HEK293T (cell line): ENCODE measurements around the gene ARHGAP32.
A peak's percentile ranks its signal among the peaks of the same experiment; 100 is the strongest.

Experiments used
- CTCF ChIA-PET: fragments of 350-600 bp; formaldehyde crosslinking; extraction: SDS; loops from one replicate; lab custom pipeline; 2021; ENCODE audit warnings: antibody characterized with exemption, inconsistent platforms; lab: Yijun Ruan, JAX
- POLR2A ChIA-PET: fragments of 350-600 bp; formaldehyde crosslinking; extraction: SDS; loops from one replicate; lab custom pipeline; 2020; ENCODE audit warnings: antibody characterized with exemption, inconsistent platforms; lab: Yijun Ruan, JAX
- DNase-seq: peaks from one replicate; pipeline ENCODE4 v3.0.0; 2012; ENCODE audit warnings: mixed read lengths; ENCODE audit errors: extremely low spot score
- ARNT ChIP-seq: fragments of 450-650 bp; IDR thresholded peaks from 2 replicates; pipeline ENCODE4 v1.6.1; 2017; ENCODE audit warnings: mild to moderate bottlenecking
- BHLHE40 ChIP-seq: fragments of 450-650 bp; IDR thresholded peaks from 2 replicates; pipeline ENCODE4 v1.6.1; 2016; ENCODE audit warnings: mild to moderate bottlenecking, moderate library complexity, borderline replicate concordance
- CTBP1 ChIP-seq: fragments of 450-650 bp; IDR thresholded peaks from 2 replicates; pipeline ENCODE4 v1.6.1; 2016; ENCODE audit warnings: borderline replicate concordance
- ELF4 ChIP-seq: fragments of 450-650 bp; IDR thresholded peaks from 2 replicates; pipeline ENCODE4 v1.6.1; 2017; ENCODE audit warnings: antibody characterized with exemption
- FOXA1 ChIP-seq: fragments of 450-650 bp; IDR thresholded peaks from 2 replicates; pipeline ENCODE4 v1.6.1; 2016; ENCODE audit warnings: mild to moderate bottlenecking
- FOXK2 ChIP-seq: fragments of 450-650 bp; IDR thresholded peaks from 2 replicates; pipeline ENCODE4 v1.6.1; 2016; ENCODE audit warnings: mild to moderate bottlenecking
- FOXM1 ChIP-seq: fragments of 450-650 bp; IDR thresholded peaks from 2 replicates; pipeline ENCODE4 v1.6.1; 2017; ENCODE audit warnings: mild to moderate bottlenecking, borderline replicate concordance
- HDGF ChIP-seq: fragments of 450-650 bp; IDR thresholded peaks from 2 replicates; pipeline ENCODE4 v1.6.1; 2017; ENCODE audit warnings: antibody characterized with exemption, borderline replicate concordance
- L3MBTL2 ChIP-seq: fragments of 450-650 bp; conservative IDR thresholded peaks from 2 replicates; pipeline ENCODE4 v1.6.1; 2016; ENCODE audit warnings: mild to moderate bottlenecking
- LEF1 ChIP-seq: fragments of 450-650 bp; IDR thresholded peaks from 2 replicates; pipeline ENCODE4 v1.6.1; 2017; ENCODE audit warnings: mild to moderate bottlenecking, borderline replicate concordance
- NFRKB ChIP-seq: fragments of 450-650 bp; IDR thresholded peaks from 2 replicates; pipeline ENCODE4 v1.6.1; 2016; ENCODE audit warnings: mild to moderate bottlenecking, moderate library complexity
- SP1 ChIP-seq: fragments of 450-650 bp; IDR thresholded peaks from 2 replicates; pipeline ENCODE4 v1.6.1; 2017
- SUZ12 ChIP-seq: fragments of 450-650 bp; IDR thresholded peaks from 2 replicates; pipeline ENCODE4 v1.6.1; 2016; ENCODE audit warnings: mild to moderate bottlenecking
- TARDBP ChIP-seq: fragments of 450-650 bp; IDR thresholded peaks from 2 replicates; pipeline ENCODE4 v1.6.1; 2016
- ZNF384 ChIP-seq: fragments of 450-650 bp; IDR thresholded peaks from 2 replicates; pipeline ENCODE4 v1.6.1; 2016
- TF ChIP-seq, protein P1 (sequence below): fragments of 450-650 bp; IDR thresholded peaks from 2 replicates; pipeline ENCODE4 v1.6.1; 2016

ARHGAP32 gene

DNA sequence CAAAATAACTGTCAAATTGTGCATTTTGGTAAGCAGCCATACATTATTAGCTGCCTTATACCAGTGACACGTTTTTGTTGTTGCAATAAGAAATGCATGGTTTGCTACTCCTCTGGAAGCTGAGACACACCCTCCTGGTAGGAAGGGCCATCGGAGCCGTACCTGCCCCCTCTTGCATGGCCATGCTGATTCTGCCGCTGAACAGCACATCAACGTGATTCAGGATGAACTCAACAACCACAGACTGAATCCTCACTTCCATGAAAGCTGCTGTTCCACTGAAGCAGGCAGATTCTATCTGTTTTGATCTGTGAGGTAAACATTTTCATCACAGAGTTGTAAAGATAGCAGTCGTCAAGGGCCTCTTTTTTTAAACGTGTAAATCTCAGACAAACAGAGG is 210.9 kb downstream of the ARHGAP32 start:
- ChIA-PET POLR2A (no interaction called here), CTCF (no interaction called here)
- TF ChIP-seq SUZ12 (no peak), SP1 (no peak), FOXM1 (no peak), BHLHE40 (no peak), ZNF384 (no peak), L3MBTL2 (no peak), HDGF (no peak), FOXK2 (no peak), TARDBP (no peak), ARNT (no peak), LEF1 (no peak), CTBP1 (no peak), ELF4 (no peak), FOXA1 (no peak)
- TF ChIP-seq, protein P1, sequence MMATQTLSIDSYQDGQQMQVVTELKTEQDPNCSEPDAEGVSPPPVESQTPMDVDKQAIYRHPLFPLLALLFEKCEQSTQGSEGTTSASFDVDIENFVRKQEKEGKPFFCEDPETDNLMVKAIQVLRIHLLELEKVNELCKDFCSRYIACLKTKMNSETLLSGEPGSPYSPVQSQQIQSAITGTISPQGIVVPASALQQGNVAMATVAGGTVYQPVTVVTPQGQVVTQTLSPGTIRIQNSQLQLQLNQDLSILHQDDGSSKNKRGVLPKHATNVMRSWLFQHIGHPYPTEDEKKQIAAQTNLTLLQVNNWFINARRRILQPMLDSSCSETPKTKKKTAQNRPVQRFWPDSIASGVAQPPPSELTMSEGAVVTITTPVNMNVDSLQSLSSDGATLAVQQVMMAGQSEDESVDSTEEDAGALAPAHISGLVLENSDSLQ = no peak
- DNase-seq = no peak

DNA sequence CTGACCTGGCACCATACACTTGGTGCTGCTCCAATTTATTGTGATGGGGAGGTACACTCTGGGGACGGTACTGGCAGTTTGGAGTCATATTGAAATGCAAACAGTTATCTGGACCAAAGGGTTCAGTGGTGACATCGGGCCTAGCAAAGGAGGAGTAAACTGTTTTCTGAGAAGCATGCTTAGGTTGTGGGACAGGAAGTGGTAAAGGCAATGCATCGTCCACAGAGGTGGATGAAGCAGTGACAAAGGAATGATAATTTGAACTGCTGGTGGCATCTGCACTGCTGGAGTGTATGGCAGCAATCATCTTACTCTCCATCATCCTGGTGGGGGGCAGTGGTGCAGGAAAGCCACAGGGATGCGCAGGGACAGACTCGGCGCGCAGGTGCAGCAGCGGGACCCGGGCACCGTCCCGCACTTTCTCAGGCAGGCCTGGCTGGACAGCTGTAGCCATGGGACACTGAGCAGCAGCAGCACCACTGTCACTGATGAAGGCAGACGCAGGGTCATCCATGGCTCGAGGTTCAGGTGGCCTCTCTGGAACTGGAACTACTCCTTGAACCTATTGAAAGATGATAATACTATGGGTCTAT is 221.4 kb downstream of the ARHGAP32 start:
- CTCF ChIA-PET = no interaction called here
- TF ChIP-seq SUZ12 (no peak), ELF4 (no peak), CTBP1 (no peak), TARDBP (no peak), BHLHE40 (no peak), SP1 (no peak), ARNT (no peak), ZNF384 (no peak), FOXA1 (no peak), FOXM1 (no peak), HDGF (no peak), NFRKB (no peak), L3MBTL2 (no peak), LEF1 (no peak), FOXK2 (no peak)
- TF ChIP-seq, protein P1 = no peak
- POLR2A ChIA-PET = no interaction called here
- no peak for DNase-seq

- CTCF ChIA-PET = interaction anchor here (1.1 kb wide), 1 partner anchor 13 kb away, joined by 3 read pairs; no protein-coding TSS in a partner anchor
- no peak for TF ChIP-seq FOXM1
- TF ChIP-seq SUZ12 = no peak
- no peak for TF ChIP-seq BHLHE40
- TF ChIP-seq ZNF384 = no peak
- TF ChIP-seq HDGF = no peak
- no peak for TF ChIP-seq ELF4
- no peak for TF ChIP-seq TARDBP
- no peak for TF ChIP-seq SP1
- TF ChIP-seq L3MBTL2 = no peak
- TF ChIP-seq FOXA1 = no peak
- TF ChIP-seq LEF1 = no peak
- TF ChIP-seq, protein P1 = no peak
- no peak for TF ChIP-seq FOXK2
- TF ChIP-seq CTBP1 = no peak
- no peak for TF ChIP-seq NFRKB
- TF ChIP-seq ARNT = no peak
- no peak for DNase-seq
- POLR2A ChIA-PET = no interaction called here
Observed at GRCh38 chr11:128968916-128969315, 223.2 kb downstream of the ARHGAP32 start.

DNA sequence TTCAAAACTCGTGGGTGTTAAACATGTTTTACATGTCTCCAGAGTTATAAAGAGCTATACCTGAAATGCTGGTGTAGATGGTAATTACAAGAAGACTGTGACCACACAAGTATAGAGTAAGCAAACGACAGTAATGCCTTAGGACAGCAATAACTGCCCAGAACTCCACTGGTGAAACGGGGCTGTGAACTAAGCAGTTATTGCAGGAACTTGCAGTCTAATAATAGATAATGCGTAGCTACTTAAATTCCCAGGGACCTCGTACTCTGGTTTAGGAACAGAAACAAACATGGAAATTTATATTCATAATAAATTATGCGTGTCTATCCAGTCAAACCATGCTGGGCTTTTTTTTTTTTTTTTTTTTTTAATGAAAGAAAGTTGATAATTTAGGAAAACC is 224.5 kb downstream of the ARHGAP32 start:
- DNase-seq = no peak
- TF ChIP-seq ARNT (no peak), ELF4 (no peak), SUZ12 (no peak), LEF1 (no peak), FOXM1 (no peak), FOXK2 (no peak), NFRKB (no peak), CTBP1 (no peak), BHLHE40 (no peak), HDGF (no peak), FOXA1 (no peak), ZNF384 (no peak)
- TF ChIP-seq, protein P1 = no peak
- ChIA-PET CTCF (interaction anchor here (0.8 to 0.9 kb wide), 2 partner anchors 11 to 82 kb away, joined by 5 to 7 read pairs; no protein-coding TSS in a partner anchor), POLR2A (no interaction called here)

- no peak for DNase-seq
- CTCF ChIA-PET = no interaction called here
Observed at GRCh38 chr11:128965485-128965884, 226.6 kb downstream of the ARHGAP32 start.

DNA sequence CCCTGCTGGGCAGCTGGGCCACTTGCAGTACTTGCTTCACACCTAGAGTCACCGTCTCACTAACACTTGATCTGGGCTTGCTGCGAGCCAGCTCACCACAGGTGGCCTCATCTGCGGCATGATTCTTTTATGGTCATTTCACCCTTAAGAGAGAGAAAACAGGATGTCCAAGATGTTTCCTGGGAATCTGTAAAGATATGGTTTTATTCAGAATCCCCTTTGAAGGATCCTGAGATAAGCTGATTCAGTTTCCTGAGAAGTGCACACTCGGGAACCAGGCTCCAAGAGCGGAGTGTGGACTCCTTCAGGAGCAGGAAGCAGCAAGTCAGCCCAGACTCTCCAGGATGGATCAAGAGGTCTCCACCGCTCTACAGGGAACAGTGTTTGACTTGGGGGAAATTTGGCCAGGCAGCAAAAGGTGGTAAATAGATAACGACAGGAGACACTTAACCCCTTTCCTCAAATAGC is 227.6 kb downstream of the ARHGAP32 start:
- TF ChIP-seq FOXA1 = no peak
- TF ChIP-seq, protein P1 = no peak
- no peak for TF ChIP-seq SUZ12
- no peak for TF ChIP-seq CTBP1
- TF ChIP-seq L3MBTL2 = no peak
- no peak for TF ChIP-seq BHLHE40
- TF ChIP-seq FOXK2 = no peak
- no peak for TF ChIP-seq FOXM1
- no peak for TF ChIP-seq SP1
- no peak for TF ChIP-seq ZNF384
- CTCF ChIA-PET = interaction anchor here (0.6 to 0.7 kb wide), 2 partner anchors 80 to 288 kb away, joined by 3 to 4 read pairs; no protein-coding TSS in a partner anchor
- peak; percentile 36 for DNase-seq
- POLR2A ChIA-PET = no interaction called here

More at GRCh38 chr11:128965485-128965884, 226.6 kb downstream of the ARHGAP32 start:
- POLR2A ChIA-PET = no interaction called here
- no peak for TF ChIP-seq ZNF384
